Measurements from ENCODE around the gene PKP3. TPM values are rescaled to one million over a fixed set of nuclear protein-coding genes. Genes with fewer than 3 reads are reported as not detected.
A peak's percentile ranks its signal among the peaks of the same experiment; 100 is the strongest.

The PKP3 gene
- polyA plus RNA-seq, 2 of the 4 experiments (the other 2 are of a cell fraction): 12.1 to 25.9 TPM

DNA sequence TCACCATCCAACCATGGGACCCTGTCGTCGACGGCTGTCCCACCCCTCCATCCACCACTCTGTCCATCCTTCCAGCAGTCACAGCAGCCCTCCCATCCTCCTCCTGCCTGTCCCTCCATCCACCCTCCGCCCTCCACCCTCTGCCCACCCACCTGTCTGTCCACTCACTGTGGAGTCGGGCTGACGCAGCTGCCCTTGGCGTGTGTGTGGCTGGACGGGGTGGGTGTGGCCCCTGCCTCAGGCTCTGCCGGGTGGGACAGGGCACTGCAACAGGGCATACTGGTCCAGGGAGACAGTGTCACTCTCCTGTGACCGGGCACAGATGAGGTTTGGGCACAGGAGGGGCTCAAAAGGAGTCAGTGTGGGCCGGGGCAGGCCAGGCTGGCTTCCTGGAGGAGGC lies 1.9 kb downstream of the PKP3 start:
- H3K27ac ChIP-seq: peak overlapping the region; percentile 98 to 99; a peak in 5 of 6 replicates

DNA sequence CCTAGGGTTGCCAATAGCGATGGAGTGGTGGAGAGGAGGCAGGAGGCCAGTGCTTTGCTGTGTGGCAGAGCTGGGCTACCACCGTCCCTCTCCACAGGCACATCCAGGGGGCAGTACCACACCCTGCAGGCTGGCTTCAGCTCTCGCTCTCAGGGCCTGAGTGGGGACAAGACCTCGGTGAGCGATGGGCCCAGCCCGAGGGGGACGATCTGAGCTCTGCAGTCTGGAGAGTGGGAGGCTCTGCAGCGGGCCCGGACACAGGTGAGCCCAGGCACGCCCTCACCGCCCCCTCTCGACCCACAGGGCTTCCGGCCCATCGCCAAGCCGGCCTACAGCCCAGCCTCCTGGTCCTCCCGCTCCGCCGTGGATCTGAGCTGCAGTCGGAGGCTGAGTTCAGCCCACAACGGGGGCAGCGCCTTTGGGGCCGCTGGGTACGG lies 2.5 kb downstream of the PKP3 start:
- peaks cover 37% of the 10 kb centered on the region for H3K4me1 ChIP-seq
- ChIA-PET CTCF (interaction anchor here (1.2 to 3.0 kb wide), 7 partner anchors 8 to 74 kb away, joined by 3 to 19 read pairs (median 8); no protein-coding TSS in a partner anchor), POLR2A (interaction anchor here (0.6 to 1.7 kb wide), 4 partner anchors 11 to 102 kb away, joined by 3 to 9 read pairs (median 4); no protein-coding TSS in a partner anchor)
- ATAC-seq (peak; percentile 58 to 73), FAIRE-seq (no peak), DNase-seq (ENCODE audit: low read depth in 1 of 2, low spot score in 1 of 2) (peak; percentile 71 to 78)
- H3K4me3 ChIP-seq: no peak overlapping the region
- WGBS (ENCODE audit: missing lambda C conversion rate): 79% methylated on average over 18 of the region's 23 CpGs
- H3K9me3 ChIP-seq: no peaks in the 10 kb centered on the region
- H3K27ac ChIP-seq: peak overlapping the region in 1 of 2 experiments; percentile 98; a peak in 3 of 6 replicates
- TF ChIP-seq RCOR1 (IDR thresholded peaks at IDR 0.05; ENCODE audit: low read depth, low read length) (no peak), MAZ (IDR thresholded peaks at IDR 0.05; ENCODE audit: borderline replicate concordance, low read depth, low read length) (no peak), HOXB5 (CRISPR knock-in tag; IDR thresholded peaks at IDR 0.05) (no peak), PBX3 (IDR thresholded peaks at IDR 0.05) (no peak), PHF8 (IDR thresholded peaks at IDR 0.05; ENCODE audit: borderline replicate concordance, low read depth) (no peak), EHF (CRISPR knock-in tag; IDR thresholded peaks at IDR 0.05) (no peak), HOXB13 (CRISPR knock-in tag; IDR thresholded peaks at IDR 0.05; ENCODE audit: low read depth) (no peak), RFX5 (IDR thresholded peaks at IDR 0.05) (no peak), HEYL (CRISPR knock-in tag; IDR thresholded peaks at IDR 0.05) (no peak)
- no peak overlapping the region for H3K4me2 ChIP-seq

More for the DNA sequence above, 1.9 kb downstream of the PKP3 start:
- WGBS (ENCODE audit: missing lambda C conversion rate): 86% methylated on average over 6 of the region's 11 CpGs
- no peak for FAIRE-seq
- no peak; a peak in 1 of 6 replicates for ATAC-seq
- H3K4me3 ChIP-seq: no peak overlapping the region
- H3K9me3 ChIP-seq: no peaks in the 10 kb centered on the region
- H3K4me2 ChIP-seq: peak overlapping the region; percentile 95
- CTCF ChIA-PET: interaction anchor here (1.2 to 3.0 kb wide), 7 partner anchors 9 to 74 kb away, joined by 3 to 19 read pairs (median 8); no protein-coding TSS in a partner anchor
- POLR2A ChIA-PET: interaction anchor here (1.2 to 1.7 kb wide), 3 partner anchors 11 to 54 kb away, joined by 3 to 9 read pairs (median 5); no protein-coding TSS in a partner anchor
- TF ChIP-seq HOXB5 (CRISPR knock-in tag; IDR thresholded peaks at IDR 0.05) (no peak), EHMT2 (IDR thresholded peaks at IDR 0.05; ENCODE audit: low read depth) (no peak), MYC (IDR thresholded peaks at IDR 0.05; ENCODE audit: borderline replicate concordance, low read length) (no peak), FOXS1 (CRISPR knock-in tag; IDR thresholded peaks at IDR 0.05) (no peak), CHD4 (IDR thresholded peaks at IDR 0.05; ENCODE audit: borderline replicate concordance) (no peak), POLR2AphosphoS2 (conservative IDR thresholded peaks at IDR 0.05; ENCODE audit: low read length) (no peak), SMC3 (IDR thresholded peaks at IDR 0.05) (no peak), REST (IDR thresholded peaks at IDR 0.05) (no peak), RARB (CRISPR knock-in tag; IDR thresholded peaks at IDR 0.05) (no peak), NR3C1 (IDR thresholded peaks at IDR 0.05) (no peak), JUN (IDR thresholded peaks at IDR 0.05) (no peak), FOSL2 (IDR thresholded peaks at IDR 0.05) (no peak), FOSL2 (CRISPR knock-in tag; IDR thresholded peaks at IDR 0.05) (no peak), RCOR1 (IDR thresholded peaks at IDR 0.05; ENCODE audit: low read depth, low read length) (no peak), HES2 (IDR thresholded peaks at IDR 0.05) (no peak), RFX5 (IDR thresholded peaks at IDR 0.05) (no peak)
- TF ChIP-seq, protein P1, sequence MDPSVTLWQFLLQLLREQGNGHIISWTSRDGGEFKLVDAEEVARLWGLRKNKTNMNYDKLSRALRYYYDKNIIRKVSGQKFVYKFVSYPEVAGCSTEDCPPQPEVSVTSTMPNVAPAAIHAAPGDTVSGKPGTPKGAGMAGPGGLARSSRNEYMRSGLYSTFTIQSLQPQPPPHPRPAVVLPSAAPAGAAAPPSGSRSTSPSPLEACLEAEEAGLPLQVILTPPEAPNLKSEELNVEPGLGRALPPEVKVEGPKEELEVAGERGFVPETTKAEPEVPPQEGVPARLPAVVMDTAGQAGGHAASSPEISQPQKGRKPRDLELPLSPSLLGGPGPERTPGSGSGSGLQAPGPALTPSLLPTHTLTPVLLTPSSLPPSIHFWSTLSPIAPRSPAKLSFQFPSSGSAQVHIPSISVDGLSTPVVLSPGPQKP (IDR thresholded peaks at IDR 0.05; ENCODE audit: low read depth, low read length): no peak
- peaks cover 37% of the 10 kb centered on the region for H3K4me1 ChIP-seq
- no peak for DNase-seq (ENCODE audit: low read depth in 1 of 2, low spot score in 1 of 2)
